Stomach (tissue), 4 donors: ENCODE results near the gene NECTIN1.

Experiments
- POLR2A ChIP-seq, 4 donors: fragments of 450-650 bp; IDR thresholded peaks; one replicate each; pipeline ENCODE4 v1.6.1; 2016; ENCODE audit warnings: antibody characterized with exemption in 4 of 4, control low read depth in 2 of 4, mild to moderate bottlenecking in 1 of 4, moderate library complexity in 1 of 4
- TF ChIP-seq, protein P1 (sequence below), 7 experiments: fragments of 450-650 bp in 4 of 7; fragments of 200-600 bp in 3 of 7; sonication (generic) in 3 of 7; IDR thresholded peaks; one replicate each; pipeline ENCODE4 v1.5.1; 2016 to 2019; ENCODE audit warnings: antibody characterized with exemption in 7 of 7, control low read depth in 2 of 7, mild to moderate bottlenecking in 1 of 7

GRCh38 chr11:119741369-119742262 lies 12.6 kb upstream of the NECTIN1 start:
- TF ChIP-seq, protein P1, sequence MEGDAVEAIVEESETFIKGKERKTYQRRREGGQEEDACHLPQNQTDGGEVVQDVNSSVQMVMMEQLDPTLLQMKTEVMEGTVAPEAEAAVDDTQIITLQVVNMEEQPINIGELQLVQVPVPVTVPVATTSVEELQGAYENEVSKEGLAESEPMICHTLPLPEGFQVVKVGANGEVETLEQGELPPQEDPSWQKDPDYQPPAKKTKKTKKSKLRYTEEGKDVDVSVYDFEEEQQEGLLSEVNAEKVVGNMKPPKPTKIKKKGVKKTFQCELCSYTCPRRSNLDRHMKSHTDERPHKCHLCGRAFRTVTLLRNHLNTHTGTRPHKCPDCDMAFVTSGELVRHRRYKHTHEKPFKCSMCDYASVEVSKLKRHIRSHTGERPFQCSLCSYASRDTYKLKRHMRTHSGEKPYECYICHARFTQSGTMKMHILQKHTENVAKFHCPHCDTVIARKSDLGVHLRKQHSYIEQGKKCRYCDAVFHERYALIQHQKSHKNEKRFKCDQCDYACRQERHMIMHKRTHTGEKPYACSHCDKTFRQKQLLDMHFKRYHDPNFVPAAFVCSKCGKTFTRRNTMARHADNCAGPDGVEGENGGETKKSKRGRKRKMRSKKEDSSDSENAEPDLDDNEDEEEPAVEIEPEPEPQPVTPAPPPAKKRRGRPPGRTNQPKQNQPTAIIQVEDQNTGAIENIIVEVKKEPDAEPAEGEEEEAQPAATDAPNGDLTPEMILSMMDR (IDR thresholded peaks at IDR 0.05) = peak in 5 of 7 experiments; percentile 42 to 84 (median 48)
- no peak for TF ChIP-seq POLR2A (IDR thresholded peaks at IDR 0.05)
